Stimulated activated CD8-positive, alpha-beta memory T cell treated with anti-CD3 and anti-CD28 coated beads, Interleukin-12 subunit alpha, Interleukin-12 subunit beta, amount 100 ng/mL, for 24 hours (primary cell): Measurements from ENCODE around the gene ATAD3C.
"Not testable (repeated sequence)": the region's sequence is repeated elsewhere in the genome, so short reads cannot be mapped to it uniquely, and the experiment has no call there.

ENCODE experiments used
- DNase-seq: peaks from one replicate; pipeline ENCODE4 v3.0.0-alpha.2; 2020; ENCODE audit errors: extremely low read depth

Gene ATAD3C

DNA sequence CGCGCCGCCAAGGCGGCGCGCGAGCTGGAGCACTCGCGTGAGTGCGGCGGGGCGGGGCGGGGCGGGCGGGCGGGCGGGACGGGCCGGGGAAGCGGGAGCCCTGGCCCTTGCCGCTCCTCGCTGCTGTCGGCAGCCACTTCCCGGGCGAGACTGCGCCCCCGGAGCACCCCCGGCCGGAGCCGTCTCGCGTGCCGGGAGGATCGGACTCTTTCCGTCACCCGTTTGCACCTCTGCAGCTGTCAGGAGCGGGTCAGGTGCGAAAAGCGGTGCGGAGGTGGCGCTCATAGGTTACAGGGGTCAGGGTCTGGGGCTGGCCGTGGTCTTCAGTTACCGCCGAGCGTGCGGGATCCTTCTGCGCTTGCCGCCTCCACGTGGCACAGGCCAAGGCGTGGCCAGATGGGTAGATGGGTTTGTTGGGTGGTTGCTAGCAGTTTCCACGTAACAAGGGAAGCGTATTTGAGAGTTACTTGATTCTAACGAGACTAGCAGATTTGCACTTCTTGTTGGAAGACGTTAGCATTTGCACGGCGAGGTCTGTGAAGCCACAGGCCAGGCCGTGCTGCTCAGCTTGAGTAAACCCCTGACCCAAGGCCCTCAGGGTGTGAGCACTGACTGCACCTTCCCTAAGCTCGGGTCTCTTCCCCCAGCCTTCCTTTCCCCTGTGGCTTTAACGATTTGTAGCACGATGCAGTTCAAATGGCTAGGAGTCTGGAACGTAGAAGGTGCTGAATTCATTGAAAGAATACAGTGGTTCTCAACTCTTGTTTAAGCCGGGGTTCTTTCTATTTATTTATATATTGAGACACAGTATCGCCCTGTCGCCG, 22.8 kb downstream of the ATAD3C start:
- DNase-seq, result not testable (repeated sequence)

DNA sequence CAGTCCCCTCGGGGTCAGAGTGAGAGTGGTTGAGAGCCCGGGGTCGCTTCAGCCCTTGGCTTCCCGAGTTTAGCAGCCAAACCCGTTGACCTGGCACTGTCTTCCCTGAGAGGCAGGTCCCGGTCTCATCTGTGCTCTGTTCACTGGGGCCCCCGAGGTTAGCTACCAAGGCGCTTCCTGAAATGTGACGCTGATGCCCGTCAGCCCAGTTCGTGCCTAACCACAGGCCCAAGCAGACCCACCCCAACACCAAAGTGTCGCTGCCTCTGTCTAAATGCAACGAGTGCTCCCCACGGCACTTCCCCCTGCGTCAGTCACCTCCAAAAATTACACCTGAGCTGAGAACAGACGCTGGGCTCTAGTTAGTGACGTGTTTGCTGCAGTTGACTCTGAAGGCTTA, 26.5 kb downstream of the ATAD3C start:
- not testable (repeated sequence) for DNase-seq

DNA sequence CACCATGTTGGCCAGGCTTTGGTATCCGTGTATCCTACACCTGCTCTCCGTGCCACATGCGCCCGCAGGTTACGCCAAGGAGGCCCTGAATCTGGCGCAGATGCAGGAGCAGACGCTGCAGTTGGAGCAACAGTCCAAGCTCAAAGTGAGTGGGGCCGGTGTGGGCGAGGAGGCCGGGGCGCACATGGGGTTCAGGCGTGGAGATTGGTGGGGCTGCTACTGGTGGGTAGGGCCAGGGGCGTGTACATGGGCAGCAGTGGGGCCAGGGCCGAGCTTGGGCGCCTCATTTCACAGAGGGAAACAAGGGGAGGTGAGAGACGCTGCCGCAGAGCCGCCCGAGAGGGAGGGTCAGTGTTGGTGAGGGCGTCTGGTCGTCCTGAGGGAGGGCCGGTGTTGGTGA, 27.7 kb downstream of the ATAD3C start:
- no peak for DNase-seq

DNA sequence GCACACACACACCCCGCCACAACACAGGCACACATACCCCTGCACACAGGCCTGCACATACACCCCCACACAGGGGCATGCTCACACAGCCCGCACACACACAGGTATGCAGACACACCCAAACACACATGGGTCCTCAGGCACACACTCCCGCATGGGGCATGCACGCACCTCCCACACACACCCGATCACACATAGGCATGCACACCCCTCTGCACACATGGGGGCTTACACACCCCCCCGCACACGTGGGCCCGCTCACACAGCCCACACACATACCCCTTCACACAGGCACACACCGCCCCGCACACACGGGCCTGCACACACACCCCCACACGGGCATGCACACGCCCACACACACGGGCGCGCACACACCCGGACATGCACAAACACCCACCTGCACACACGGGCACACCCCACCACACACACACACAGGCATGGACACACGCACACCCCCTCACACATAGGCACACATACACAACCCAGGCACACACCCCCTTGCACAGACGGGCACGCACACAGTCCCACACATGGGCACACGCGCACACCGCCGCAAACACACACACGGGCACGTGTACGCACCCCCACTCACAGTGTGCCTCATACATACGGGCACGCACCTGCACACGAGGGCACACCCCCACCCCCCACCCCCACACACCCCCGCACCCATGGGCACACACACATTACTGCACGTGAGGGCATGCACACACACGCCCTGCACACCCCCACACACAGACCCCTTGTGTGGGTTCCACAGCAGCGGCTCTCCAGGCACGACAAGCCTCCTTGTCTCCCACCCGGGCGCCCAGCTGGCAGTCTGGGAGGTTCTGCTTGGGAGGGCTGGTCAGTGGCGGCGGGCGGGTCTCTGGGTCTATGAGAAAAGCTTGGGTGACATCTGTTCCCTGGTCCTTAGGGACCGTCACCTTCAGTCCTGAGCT, 30.3 kb downstream of the ATAD3C start:
- DNase-seq, result no peak

DNA sequence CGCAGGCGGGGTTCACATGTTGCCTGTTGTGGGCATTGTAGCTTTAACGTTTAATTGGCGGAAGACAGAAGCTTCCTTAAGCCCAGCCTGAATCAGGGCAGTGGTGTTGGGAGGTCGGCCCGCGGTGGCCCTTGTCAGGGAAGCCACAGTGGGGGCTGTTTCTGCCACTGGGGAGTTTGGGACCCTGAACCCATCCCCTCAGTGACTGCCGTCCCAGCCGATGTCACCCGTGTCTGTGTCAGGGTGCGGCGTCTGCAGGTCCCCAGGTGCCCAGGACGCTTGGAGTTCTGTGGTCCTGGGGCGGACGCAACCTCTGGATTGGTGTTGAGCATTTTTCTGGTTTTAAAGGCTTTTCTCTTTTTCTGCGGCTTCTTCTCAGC, 31.0 kb downstream of the ATAD3C start:
- not testable (repeated sequence) for DNase-seq

DNA sequence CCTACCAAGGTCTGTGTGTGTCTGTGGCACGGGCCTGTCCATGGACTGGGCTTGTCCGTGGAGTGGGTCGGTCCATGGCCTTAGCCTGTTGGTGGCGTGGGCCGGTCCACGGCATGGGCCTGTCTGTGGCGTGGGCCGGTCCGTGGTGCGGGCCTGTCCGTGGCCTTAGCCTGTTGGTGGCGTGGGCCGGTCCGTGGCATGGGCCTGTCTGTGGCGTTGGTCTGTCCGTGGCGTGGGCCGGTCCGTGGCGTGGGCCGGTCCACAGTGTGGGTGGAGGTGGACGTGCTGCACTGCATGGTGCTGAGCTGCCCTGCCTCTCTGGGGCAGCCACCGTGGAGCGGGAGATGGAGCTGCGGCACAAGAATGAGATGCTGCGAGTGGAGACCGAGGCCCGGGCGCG, 32.3 kb downstream of the ATAD3C start:
- DNase-seq, result not testable (repeated sequence)

DNA sequence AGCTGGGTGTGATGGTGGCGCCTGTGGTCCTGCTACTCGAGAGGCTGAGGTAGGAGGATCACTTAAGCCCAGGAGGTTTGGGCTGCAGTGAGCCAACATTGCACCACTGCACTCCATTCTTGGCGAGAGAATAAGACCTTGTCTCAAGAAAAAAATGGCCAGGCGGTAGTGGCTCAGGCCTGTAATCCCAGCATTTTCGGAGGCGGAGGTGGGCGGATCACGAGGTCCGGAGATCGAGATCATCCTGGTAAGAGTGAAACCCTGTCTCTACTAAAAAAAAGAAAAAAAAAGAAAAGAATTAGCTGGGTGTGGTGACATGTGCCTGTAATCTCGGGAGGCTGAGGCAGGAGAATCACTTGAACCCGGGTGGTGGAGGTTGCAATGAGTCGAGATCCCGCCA, 33.4 kb downstream of the ATAD3C start:
- DNase-seq, result no peak

DNA sequence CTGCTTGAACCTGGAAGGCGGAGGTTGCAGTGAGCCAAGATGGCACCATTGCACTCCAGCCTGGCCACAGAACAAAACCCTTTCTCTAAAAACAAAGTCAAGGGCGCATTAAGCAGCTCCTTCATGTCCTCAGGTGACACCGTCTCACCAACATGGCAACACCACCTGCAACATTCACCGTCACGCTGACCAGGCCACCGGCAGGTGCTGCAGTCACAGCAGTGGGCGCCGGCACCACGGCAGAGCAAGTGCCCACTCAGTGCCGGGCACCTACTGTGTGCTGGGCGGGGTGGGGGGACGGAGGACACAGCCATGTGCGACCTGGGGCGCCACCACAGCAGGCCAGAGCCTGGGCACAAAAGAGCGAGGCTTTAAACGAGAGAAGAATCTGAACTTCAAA, 34.2 kb downstream of the ATAD3C start:
- DNase-seq, result no peak

DNA sequence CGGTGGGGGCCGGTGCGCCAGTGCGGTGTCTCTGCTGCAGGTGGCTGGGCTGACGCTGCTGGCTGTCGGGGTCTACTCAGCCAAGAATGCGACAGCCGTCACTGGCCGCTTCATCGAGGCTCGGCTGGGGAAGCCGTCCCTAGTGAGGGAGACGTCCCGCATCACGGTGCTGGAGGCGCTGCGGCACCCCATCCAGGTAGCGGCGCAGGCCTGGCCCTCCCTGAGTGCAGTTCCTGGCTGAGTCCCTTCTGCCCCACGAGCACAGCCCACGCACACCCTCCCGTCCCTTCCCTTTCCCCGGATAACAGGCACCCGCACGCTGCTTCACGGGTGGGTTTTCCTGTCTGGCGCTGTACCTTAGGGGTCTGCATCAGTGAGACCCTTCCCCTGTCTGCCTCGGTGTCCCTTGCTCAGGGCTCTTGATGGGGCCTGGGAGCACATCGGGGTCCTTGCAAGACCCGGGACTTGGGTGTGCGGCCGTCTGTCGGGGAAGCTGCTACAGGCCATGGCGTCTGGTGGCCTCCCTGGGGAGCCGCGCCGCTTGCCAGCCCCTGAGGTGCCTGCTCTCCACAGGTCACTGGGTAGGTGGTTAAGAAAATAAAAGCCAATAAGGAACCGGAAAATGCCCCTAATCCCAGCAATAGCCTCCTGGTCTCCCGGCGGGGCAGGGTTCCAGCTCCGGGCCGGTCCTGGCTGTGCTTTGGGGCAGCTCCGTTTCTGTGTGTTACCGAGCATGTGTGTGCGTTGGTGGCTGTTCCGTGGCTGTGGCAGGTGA, 35.7 kb downstream of the ATAD3C start:
- not testable (repeated sequence) for DNase-seq

DNA sequence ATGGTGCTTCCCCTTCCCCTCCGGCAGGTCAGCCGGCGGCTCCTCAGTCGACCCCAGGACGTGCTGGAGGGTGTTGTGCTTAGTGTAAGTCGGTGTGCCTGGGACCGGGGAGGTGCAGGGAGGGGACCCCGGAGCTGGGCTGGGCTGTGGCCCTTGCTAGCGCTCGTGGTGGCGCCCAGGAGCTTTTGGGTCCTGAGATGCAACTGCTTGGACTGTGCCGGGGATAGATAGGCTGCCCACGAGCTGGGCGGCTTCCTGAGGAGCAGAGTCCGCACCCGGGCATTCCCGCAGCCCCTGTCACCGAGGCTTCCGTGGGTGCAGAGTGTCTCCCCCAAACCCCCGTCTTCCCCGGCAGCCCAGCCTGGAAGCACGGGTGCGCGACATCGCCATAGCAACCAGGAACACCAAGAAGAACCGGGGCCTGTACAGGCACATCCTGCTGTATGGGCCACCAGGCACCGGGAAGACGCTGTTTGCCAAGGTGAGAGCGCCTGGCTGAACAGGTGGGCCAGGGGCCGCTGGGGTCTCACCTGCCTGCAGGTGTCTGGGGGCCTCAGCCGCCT, 36.3 kb downstream of the ATAD3C start:
- DNase-seq, result not testable (repeated sequence)

DNA sequence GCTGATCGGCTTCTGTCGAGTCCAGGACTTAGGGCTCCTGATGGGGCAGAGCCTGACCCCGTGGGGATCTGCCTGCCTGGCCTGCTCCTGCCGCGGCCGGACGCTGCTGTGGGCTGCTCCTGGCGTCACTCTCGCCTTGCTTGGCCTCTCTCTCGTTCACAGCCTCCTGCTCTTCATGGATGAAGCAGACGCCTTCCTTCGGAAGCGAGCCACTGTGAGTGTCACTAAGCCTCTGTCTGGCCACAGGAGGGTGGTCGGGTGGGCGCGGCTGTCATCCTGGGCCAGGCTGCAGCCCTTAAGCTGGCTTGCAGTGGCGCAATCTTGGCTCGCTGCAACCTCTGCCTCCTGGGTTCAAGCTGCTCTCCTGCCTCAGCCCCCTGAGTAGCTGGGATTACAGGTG, 38.2 kb downstream of the ATAD3C start:
- DNase-seq, result no peak

DNA sequence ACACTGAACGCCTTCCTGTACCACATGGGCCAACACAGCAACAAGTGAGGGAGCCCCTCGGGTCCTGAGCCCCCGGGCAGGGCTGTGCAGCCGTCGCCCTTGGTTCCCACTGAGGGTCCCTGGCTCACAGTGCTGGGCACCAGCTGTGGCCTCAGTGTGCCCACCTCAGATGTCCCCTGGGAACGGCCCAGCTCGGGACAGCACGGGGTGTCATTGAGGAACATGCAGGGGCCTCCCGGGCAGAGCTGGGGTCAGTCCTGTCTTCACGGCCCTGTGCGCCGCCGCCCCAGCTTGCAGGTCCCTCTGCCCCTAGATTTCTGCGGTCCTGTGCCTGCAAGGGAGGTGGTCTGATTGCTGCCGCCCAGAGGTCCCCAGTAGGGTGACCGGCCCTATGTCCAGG, 39.7 kb downstream of the ATAD3C start:
- no peak for DNase-seq

DNA sequence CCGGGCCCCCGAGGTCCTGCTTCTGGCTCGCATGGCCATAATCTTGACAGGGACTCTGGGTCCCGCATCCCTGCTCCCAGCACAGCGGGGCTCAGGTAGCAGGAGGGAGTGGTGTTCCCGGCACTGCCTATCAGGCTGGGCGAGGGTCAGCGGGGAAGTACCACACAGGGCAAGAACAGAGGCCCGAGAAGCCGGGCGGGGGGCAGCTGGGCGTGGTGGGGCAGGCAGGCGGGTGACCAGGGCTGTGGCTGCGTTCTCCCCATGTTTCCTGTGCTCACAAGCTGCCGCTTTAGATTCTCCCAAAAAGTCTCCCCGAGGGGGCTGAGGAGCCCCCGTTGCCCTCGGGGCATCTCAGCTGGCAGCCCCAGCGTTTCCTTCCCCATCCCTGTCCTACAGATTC, 40.4 kb downstream of the ATAD3C start:
- DNase-seq, result no peak

DNA sequence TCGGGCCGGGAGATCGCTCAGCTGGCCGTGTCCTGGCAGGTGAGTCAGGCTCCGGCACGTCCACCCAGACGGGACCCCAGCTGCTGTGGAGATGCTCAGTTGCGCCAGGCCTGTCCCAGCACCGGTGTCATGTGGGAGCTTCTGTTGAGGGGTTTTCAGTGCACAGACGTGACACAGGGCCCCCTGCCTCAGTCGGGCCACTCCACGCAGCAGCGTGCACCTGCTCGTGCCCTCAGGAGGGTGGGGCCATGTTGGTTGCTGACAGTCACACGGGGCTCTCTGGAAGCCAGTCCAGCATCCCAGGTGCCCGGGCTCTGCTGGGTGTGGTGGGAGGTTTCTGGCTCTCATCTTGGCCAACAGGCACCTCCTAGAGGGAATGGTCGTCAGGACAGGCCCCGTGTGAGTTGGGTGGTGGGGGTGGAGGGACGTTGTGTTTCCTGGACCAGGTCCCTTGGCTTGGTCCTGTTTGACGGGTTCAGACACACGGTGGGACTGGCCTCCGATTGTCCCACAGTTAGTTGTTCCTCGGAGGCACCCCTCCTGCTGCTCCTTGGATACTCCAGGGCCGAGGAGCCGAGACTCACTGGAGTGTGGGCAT, 41.2 kb downstream of the ATAD3C start:
- no peak for DNase-seq

DNA sequence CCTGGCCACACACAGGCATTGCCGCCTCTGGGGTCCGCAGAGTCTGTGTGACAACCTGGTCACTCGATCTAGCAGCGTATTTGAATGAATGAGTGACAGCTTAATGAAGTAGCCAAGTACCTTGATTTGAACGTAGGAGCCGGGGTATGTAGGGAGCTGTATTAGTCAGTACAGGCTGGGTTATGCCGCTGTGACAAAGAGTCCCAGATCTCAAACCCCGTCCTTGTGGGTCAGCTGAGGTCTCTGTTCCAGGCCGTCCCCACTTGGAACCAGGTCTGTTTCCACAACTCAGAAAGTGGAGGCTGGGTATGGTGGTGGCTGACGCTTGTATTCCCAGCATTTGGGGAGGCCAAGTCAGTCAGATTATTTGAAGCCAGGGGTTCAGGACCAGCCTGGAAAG, 42.1 kb downstream of the ATAD3C start:
- no peak for DNase-seq

DNA sequence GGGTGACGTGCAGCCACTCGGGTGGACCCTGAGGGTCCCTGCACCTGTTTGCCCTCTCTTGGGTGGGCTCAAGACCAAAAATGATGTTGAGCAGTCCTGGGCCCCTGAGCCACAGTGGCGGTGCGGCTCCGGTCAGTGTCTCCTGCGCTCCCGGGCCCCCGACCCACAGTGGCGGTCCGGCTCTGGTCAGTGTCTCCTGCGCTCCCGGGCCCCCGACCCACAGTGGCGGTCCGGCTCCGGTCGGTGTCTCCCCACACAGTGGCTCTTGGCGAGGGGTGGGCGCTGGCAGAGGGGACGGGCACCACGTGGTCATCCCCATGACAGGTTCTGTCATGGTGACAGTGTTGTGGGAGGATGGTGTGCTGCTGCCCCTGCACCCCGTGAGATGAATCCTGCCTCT, 44.8 kb downstream of the ATAD3C start:
- DNase-seq, result not testable (repeated sequence)

DNA sequence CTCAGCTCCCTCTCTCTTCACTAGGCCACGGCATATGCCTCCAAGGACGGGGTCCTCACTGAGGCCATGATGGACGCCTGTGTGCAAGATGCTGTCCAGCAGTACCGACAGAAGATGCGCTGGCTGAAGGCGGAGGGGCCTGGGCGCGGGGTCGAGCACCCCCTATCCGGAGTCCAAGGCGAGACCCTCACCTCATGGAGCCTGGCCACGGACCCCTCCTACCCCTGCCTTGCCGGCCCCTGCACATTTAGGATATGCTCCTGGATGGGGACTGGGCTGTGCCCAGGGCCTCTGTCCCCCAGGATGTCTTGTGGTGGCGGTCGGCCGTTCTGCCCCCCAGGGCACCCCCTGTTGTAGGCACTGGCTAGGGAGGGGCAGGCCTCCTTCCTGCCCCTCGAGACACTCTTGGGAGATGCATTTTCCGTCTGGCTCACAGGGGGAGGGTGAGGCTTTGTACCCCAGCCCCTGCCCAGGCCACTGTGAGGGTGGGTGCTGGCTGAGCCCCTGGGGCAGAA, 46.0 kb downstream of the ATAD3C start:
- DNase-seq, result not testable (repeated sequence)

DNA sequence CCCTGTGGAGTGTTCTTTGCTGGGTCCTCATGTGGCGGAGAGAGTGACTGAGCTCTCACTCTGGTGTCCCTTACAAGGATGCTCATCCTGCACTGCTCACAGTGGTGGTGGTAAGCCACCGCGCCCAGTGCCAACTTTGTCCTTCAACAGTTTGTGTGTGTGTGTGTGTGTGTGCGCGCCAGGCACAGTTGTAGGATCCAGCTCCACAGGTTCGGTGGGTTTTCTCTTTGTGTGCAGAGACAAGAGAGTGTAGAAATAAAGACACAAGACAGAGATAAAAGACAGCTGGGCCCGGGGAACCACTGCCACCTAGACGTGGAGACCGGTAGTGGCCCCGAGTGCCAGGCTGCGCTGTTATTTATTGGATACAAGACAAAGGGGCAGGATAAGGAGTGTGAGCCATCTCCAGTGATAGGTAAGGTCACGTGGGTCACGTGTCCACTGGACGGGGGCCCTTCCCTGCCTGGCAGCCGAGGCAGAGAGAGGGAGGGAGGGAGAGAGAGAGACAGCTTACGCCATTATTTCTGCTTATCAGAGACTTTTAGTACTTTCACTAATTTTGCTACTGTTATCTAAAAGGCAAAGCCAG, 55.4 kb downstream of the ATAD3C start:
- not testable (repeated sequence) for DNase-seq

DNA sequence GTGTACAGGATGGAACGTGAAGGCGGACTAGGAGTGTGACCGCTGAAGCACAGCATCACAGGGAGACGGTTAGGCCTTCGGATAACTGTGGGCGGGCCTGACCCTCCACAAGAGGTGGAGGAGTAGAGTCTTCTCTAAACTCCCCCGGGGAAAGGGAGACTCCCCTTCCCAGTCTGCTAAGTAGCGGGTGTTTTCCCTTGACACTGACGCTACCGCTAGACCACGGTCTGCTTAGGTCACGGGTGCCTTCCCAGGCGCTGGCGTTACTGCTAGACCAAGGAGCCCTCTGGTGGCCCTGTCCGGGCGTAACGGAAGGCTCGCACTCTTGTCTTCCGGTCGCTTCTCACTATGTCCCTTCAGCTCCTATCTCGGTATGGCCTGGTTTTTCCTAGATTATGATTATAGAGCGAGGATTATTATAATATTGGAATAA, 55.9 kb downstream of the ATAD3C start:
- not testable (repeated sequence) for DNase-seq

DNA sequence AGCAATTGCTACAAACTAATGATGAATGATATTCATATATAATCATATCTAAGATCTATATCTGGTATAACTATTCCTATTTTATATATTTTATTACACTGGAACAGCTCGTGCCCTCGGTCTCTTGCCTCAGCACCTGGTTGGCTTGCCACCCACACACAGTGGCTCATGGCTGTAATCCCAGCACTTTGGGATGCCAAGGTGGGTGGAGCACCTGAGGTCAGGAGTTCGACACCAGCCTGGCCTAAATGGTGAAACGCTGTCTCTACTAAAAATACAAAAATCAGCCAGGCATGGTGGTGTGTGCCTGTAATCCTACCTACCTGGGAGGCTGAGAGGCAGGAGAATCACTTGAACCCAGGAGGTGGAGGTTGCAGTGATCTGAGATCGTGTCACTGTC, 56.3 kb downstream of the ATAD3C start:
- DNase-seq, result not testable (repeated sequence)

DNA sequence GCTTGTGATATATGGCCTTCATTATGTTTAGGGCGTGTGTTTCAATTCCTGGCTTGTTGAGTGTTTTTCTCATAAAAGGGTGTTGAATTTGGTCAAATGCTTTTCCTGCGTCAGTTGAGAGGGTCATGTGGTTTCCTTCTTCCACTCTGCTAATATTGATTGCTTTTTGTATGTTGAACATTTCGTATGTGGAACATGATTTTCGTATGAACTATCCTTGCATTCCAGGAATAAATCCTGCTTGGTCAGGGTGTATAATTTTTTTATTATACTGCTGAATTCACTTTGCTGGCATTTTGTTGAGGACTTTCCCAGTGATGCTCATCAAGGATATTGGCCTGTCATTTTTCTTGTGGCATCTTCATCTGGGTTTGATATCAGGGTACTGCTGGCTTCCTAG, 57.8 kb downstream of the ATAD3C start:
- no peak for DNase-seq
